Measurements from ENCODE around the gene SUSD3.

SUSD3 gene

DNA sequence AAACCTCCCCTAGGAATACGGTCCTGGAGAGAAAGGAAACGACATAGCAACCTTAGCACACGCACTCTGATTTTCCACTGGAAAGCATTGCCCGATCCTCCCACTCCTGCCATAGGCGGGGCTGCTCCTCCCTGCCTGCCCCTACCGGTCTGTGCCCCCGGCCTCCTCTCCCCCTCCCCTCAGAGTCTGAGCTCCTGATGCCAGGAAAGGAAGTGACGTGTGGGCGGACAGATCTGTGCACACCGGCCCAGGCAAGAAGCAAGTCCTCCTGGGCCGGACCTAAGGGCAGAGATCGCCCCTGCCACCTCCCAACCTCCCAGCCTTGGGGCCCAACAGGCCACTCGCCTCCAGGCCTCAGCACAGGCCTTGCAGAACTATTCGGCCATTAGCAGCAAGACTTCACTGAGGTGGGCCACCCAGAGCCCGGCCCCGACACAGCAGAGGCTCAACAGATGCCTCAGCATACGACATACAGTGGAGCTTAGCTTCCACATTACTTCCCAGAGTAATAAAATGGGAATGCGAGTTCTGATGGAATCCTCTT, 68.4 kb downstream of the SUSD3 start:
- Histone ChIP-seq H3K4me1 (ENCODE audit: control insufficient read depth, insufficient read depth, low read length) (peaks cover 28% of the 10 kb centered on the region), H3K36me3 (ENCODE audit: insufficient read depth, low read length) (peaks cover 7% of the 10 kb centered on the region), H3K9me3 (replicated peaks; ENCODE audit: low read length) (no peaks in the 10 kb centered on the region), H3K9ac (ENCODE audit: low read depth, low read length) (no peak overlapping the region), H3K4me2 (ENCODE audit: low read length) (no peak overlapping the region), H3K27me3 (ENCODE audit: control insufficient read depth, insufficient read depth, low read length) (no peaks in the 10 kb centered on the region), H3K4me3 (ENCODE audit: low read length) (no peak overlapping the region)

GRCh38 chr9:93127395-93127911, 69.0 kb downstream of the SUSD3 start:
- no peak overlapping the region for H3K4me3 ChIP-seq (ENCODE audit: low read length)
- no peaks in the 10 kb centered on the region for H3K9me3 ChIP-seq (replicated peaks; ENCODE audit: low read length)
- no peaks in the 10 kb centered on the region for H3K27me3 ChIP-seq (ENCODE audit: control insufficient read depth, insufficient read depth, low read length)
- peaks cover 7% of the 10 kb centered on the region for H3K36me3 ChIP-seq (ENCODE audit: insufficient read depth, low read length)
- no peak overlapping the region for H3K9ac ChIP-seq (ENCODE audit: low read depth, low read length)
- H3K4me1 ChIP-seq (ENCODE audit: control insufficient read depth, insufficient read depth, low read length), result peaks cover 34% of the 10 kb centered on the region
- no peak overlapping the region for H3K4me2 ChIP-seq (ENCODE audit: low read length)

DNA sequence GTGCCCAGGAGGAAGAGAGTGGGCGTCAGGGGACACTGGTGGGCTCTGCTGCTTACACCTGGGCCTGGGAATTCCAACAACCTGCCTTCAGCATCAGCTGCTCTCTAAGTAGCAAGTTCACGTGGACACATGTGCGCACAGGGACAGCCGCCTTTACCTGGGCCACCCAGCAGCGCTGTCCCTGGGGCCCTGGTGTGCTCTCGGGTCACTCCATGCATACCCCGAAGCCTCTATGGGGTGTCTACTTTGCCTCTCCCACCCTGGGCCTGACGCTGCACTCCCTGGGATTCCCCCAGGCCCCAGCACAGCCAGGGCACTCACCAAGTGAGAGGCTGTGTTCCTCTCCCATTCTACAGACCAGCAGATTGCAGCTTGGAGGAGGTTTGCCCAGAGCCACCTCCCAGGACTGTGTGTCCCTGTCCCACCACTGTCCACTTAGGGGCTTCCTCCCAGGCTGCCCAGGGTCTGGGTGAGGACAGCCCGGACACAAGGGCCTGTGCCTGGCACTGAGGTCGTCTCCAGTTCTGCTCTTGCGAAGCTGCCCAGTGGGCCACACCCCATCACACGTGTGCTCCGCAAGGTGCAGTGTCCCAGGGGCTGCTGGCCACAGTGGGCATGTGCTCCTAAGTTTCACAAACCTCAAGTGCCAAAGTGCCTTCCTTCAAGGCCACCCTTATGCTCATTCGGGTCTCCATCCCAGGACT, 69.7 kb downstream of the SUSD3 start:
- Histone ChIP-seq H3K36me3 (ENCODE audit: insufficient read depth, low read length) (peaks cover 7% of the 10 kb centered on the region), H3K4me1 (ENCODE audit: control insufficient read depth, insufficient read depth, low read length) (peaks cover 41% of the 10 kb centered on the region), H3K27me3 (ENCODE audit: control insufficient read depth, insufficient read depth, low read length) (no peaks in the 10 kb centered on the region)

DNA sequence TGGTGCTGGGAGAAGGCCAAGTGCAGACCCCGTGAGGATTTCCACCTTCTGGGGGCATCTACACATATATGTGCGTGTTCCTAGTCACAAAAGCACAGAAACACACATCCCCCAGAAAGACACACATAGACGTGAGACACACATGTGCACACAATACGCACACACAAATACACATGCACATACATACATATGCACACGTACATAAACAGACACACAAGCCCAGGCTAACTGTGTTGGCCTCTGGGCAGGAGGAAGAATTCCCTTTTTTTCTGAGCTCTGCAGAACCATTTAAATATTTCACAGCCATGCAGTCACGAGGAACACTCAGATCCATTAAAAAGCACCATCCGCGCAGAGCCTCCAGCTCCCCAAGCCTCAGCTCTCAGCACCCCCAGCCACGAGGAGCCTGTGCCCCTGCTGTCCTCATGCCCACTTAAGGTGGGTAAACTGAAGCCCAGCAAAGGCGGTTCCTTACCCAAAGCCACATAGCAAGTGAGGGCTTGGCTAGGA, 70.3 kb downstream of the SUSD3 start:
- Histone ChIP-seq H3K4me1 (ENCODE audit: control insufficient read depth, insufficient read depth, low read length) (peaks cover 44% of the 10 kb centered on the region), H3K9ac (ENCODE audit: low read depth, low read length) (no peak overlapping the region)

More for the DNA sequence above, 69.7 kb downstream of the SUSD3 start:
- H3K4me3 ChIP-seq (ENCODE audit: low read length), result no peak overlapping the region
- H3K9me3 ChIP-seq (replicated peaks; ENCODE audit: low read length), result no peaks in the 10 kb centered on the region
- no peak overlapping the region for H3K4me2 ChIP-seq (ENCODE audit: low read length)
- no peak overlapping the region for H3K9ac ChIP-seq (ENCODE audit: low read depth, low read length)

GRCh38 chr9:93129286-93129685, 70.8 kb downstream of the SUSD3 start:
- H3K27me3 ChIP-seq (ENCODE audit: control insufficient read depth, insufficient read depth, low read length), result no peaks in the 10 kb centered on the region
- no peaks in the 10 kb centered on the region for H3K9me3 ChIP-seq (replicated peaks; ENCODE audit: low read length)
- H3K36me3 ChIP-seq (ENCODE audit: insufficient read depth, low read length), result peaks cover 2% of the 10 kb centered on the region
- H3K9ac ChIP-seq (ENCODE audit: low read depth, low read length), result no peak overlapping the region
- H3K4me2 ChIP-seq (ENCODE audit: low read length), result no peak overlapping the region
- no peak overlapping the region for H3K4me3 ChIP-seq (ENCODE audit: low read length)
- peaks cover 45% of the 10 kb centered on the region for H3K4me1 ChIP-seq (ENCODE audit: control insufficient read depth, insufficient read depth, low read length)

More for the DNA sequence above, 70.3 kb downstream of the SUSD3 start:
- H3K36me3 ChIP-seq (ENCODE audit: insufficient read depth, low read length), result peaks cover 5% of the 10 kb centered on the region
- no peak overlapping the region for H3K4me2 ChIP-seq (ENCODE audit: low read length)
- no peaks in the 10 kb centered on the region for H3K9me3 ChIP-seq (replicated peaks; ENCODE audit: low read length)
- no peaks in the 10 kb centered on the region for H3K27me3 ChIP-seq (ENCODE audit: control insufficient read depth, insufficient read depth, low read length)
- no peak overlapping the region for H3K4me3 ChIP-seq (ENCODE audit: low read length)

- H3K36me3 ChIP-seq (ENCODE audit: insufficient read depth, low read length), result peaks cover 2% of the 10 kb centered on the region
- H3K27me3 ChIP-seq (ENCODE audit: control insufficient read depth, insufficient read depth, low read length), result no peaks in the 10 kb centered on the region
- no peak overlapping the region for H3K9ac ChIP-seq (ENCODE audit: low read depth, low read length)
- H3K4me2 ChIP-seq (ENCODE audit: low read length), result no peak overlapping the region
- H3K4me3 ChIP-seq (ENCODE audit: low read length), result no peak overlapping the region
- H3K9me3 ChIP-seq (replicated peaks; ENCODE audit: low read length), result no peaks in the 10 kb centered on the region
- H3K4me1 ChIP-seq (ENCODE audit: control insufficient read depth, insufficient read depth, low read length), result peaks cover 51% of the 10 kb centered on the region
These were observed 71.4 kb downstream of the SUSD3 start for GRCh38 chr9:93129691-93130500.

- Histone ChIP-seq H3K9ac (ENCODE audit: low read depth, low read length) (no peak overlapping the region), H3K27me3 (ENCODE audit: control insufficient read depth, insufficient read depth, low read length) (no peaks in the 10 kb centered on the region), H3K4me2 (ENCODE audit: low read length) (peak overlapping the region; percentile 4), H3K9me3 (replicated peaks; ENCODE audit: low read length) (no peaks in the 10 kb centered on the region), H3K36me3 (ENCODE audit: insufficient read depth, low read length) (no peaks in the 10 kb centered on the region), H3K4me1 (ENCODE audit: control insufficient read depth, insufficient read depth, low read length) (peaks cover 56% of the 10 kb centered on the region), H3K4me3 (ENCODE audit: low read length) (no peak overlapping the region)
These were observed 72.5 kb downstream of the SUSD3 start for GRCh38 chr9:93130861-93131481.

- H3K36me3 ChIP-seq (ENCODE audit: insufficient read depth, low read length), result no peaks in the 10 kb centered on the region
- no peak overlapping the region for H3K4me3 ChIP-seq (ENCODE audit: low read length)
- peaks cover 52% of the 10 kb centered on the region for H3K4me1 ChIP-seq (ENCODE audit: control insufficient read depth, insufficient read depth, low read length)
- H3K4me2 ChIP-seq (ENCODE audit: low read length), result peak overlapping the region; percentile 89
- H3K27me3 ChIP-seq (ENCODE audit: control insufficient read depth, insufficient read depth, low read length), result no peaks in the 10 kb centered on the region
- H3K9me3 ChIP-seq (replicated peaks; ENCODE audit: low read length), result no peaks in the 10 kb centered on the region
- H3K9ac ChIP-seq (ENCODE audit: low read depth, low read length), result no peak overlapping the region
These were observed 73.2 kb downstream of the SUSD3 start for GRCh38 chr9:93131599-93132286.

GRCh38 chr9:93132287-93132927, 73.9 kb downstream of the SUSD3 start:
- H3K4me2 ChIP-seq (ENCODE audit: low read length), result peak overlapping the region; percentile 89
- peak overlapping the region; percentile 92 for H3K4me3 ChIP-seq (ENCODE audit: low read length)
- peak overlapping the region; percentile 87 for H3K9ac ChIP-seq (ENCODE audit: low read depth, low read length)
- H3K9me3 ChIP-seq (replicated peaks; ENCODE audit: low read length), result no peaks in the 10 kb centered on the region
- no peaks in the 10 kb centered on the region for H3K27me3 ChIP-seq (ENCODE audit: control insufficient read depth, insufficient read depth, low read length)
- H3K36me3 ChIP-seq (ENCODE audit: insufficient read depth, low read length), result no peaks in the 10 kb centered on the region
- peaks cover 45% of the 10 kb centered on the region for H3K4me1 ChIP-seq (ENCODE audit: control insufficient read depth, insufficient read depth, low read length)

GRCh38 chr9:93132946-93133680, 74.6 kb downstream of the SUSD3 start:
- H3K4me3 ChIP-seq (ENCODE audit: low read length), result peak overlapping the region; percentile 92
- H3K4me1 ChIP-seq (ENCODE audit: control insufficient read depth, insufficient read depth, low read length), result peaks cover 42% of the 10 kb centered on the region
- no peaks in the 10 kb centered on the region for H3K36me3 ChIP-seq (ENCODE audit: insufficient read depth, low read length)

More at GRCh38 chr9:93132946-93133680, 74.6 kb downstream of the SUSD3 start:
- no peaks in the 10 kb centered on the region for H3K27me3 ChIP-seq (ENCODE audit: control insufficient read depth, insufficient read depth, low read length)
- no peaks in the 10 kb centered on the region for H3K9me3 ChIP-seq (replicated peaks; ENCODE audit: low read length)
- peak overlapping the region; percentile 87 for H3K9ac ChIP-seq (ENCODE audit: low read depth, low read length)
- H3K4me2 ChIP-seq (ENCODE audit: low read length), result peak overlapping the region; percentile 89

Measured in skeletal muscle satellite cell (primary cell).